IPS-20b (cell line): ENCODE results near the gene GAL3ST3.
A peak's percentile ranks its signal among the peaks of the same experiment; 100 is the strongest.

Experiments
- H3K27ac ChIP-seq: one replicate; pipeline ENCODE4 v1.5.1; 2013; ENCODE audit warnings: low read length
- H3K27me3 ChIP-seq: 2 replicates; pipeline ENCODE4 v1.6.1; 2013; ENCODE audit warnings: mild to moderate bottlenecking, low read length, inconsistent platforms; ENCODE audit not compliant: insufficient read depth
- H3K36me3 ChIP-seq: 2 replicates; pipeline ENCODE4 v1.6.1; 2013; ENCODE audit warnings: low read depth, mild to moderate bottlenecking, inconsistent platforms, low read length, moderate library complexity; ENCODE audit not compliant: insufficient read depth
- H3K4me1 ChIP-seq: 2 replicates; pipeline ENCODE4 v1.6.1; 2013; ENCODE audit warnings: mild to moderate bottlenecking, control low read depth, inconsistent platforms, low read length, moderate library complexity; ENCODE audit not compliant: insufficient read depth
- H3K4me3 ChIP-seq: 2 replicates; pipeline ENCODE4 v1.5.1; 2013; ENCODE audit warnings: mild to moderate bottlenecking, low read length, inconsistent platforms
- H3K9ac ChIP-seq: 2 replicates; pipeline ENCODE4 v1.6.1; 2013; ENCODE audit warnings: low read depth, mild to moderate bottlenecking, inconsistent platforms, low read length, moderate library complexity
- H3K9me3 ChIP-seq: 2 replicates; pipeline ENCODE4 v1.6.1; 2013; ENCODE audit warnings: mild to moderate bottlenecking, low read depth, low read length, inconsistent platforms; ENCODE audit not compliant: insufficient read depth

The GAL3ST3 gene

GRCh38 chr11:66051766-66052663, 3.1 kb upstream of the GAL3ST3 start, which contains the start of gene SF3B2:
Gene SF3B2, plus strand, starts transcription at chr11:66052364. Its CDS starts 21 bp downstream, at chr11:66052385.
- H3K9me3 ChIP-seq, result no peaks in the 10 kb centered on the region
- peak within 1 kb of the TSS; percentile 97 for H3K4me3 ChIP-seq
- H3K4me1 ChIP-seq, result peaks cover 17% of the 10 kb centered on the region
- peak within 1 kb of the TSS; percentile 91 for H3K27ac ChIP-seq
- H3K36me3 ChIP-seq, result peaks cover 28% of the 10 kb centered on the region
- peak within 1 kb of the TSS; percentile 97 for H3K9ac ChIP-seq
- no peaks in the 10 kb centered on the region for H3K27me3 ChIP-seq

- Histone ChIP-seq H3K4me1 (peaks cover 17% of the 10 kb centered on the region), H3K9me3 (no peaks in the 10 kb centered on the region), H3K9ac (peak overlapping the region; percentile 90; the same call in 1 of the 2 replicates), H3K27me3 (no peaks in the 10 kb centered on the region), H3K36me3 (peaks cover 22% of the 10 kb centered on the region), H3K27ac (peak overlapping the region; percentile 82), H3K4me3 (peak overlapping the region; percentile 97)
Observed at GRCh38 chr11:66051371-66051765, 2.4 kb upstream of the GAL3ST3 start.

GRCh38 chr11:66050581-66051231, 1.7 kb upstream of the GAL3ST3 start:
- Histone ChIP-seq H3K9me3 (no peaks in the 10 kb centered on the region), H3K27me3 (no peaks in the 10 kb centered on the region), H3K27ac (peak overlapping the region; percentile 82), H3K36me3 (peaks cover 15% of the 10 kb centered on the region), H3K9ac (peak overlapping the region; percentile 90; the same call in 1 of the 2 replicates), H3K4me1 (peaks cover 17% of the 10 kb centered on the region), H3K4me3 (peak overlapping the region; percentile 97)

GRCh38 chr11:66047541-66048365, 1.2 kb downstream of the GAL3ST3 start:
- H3K27ac ChIP-seq, result no peak overlapping the region
- H3K4me1 ChIP-seq, result peaks cover 14% of the 10 kb centered on the region
- H3K9me3 ChIP-seq, result no peaks in the 10 kb centered on the region
- peak overlapping the region; percentile 84; the same call in 1 of the 2 replicates for H3K4me3 ChIP-seq
- peaks cover 18% of the 10 kb centered on the region; the same call in 1 of the 2 replicates for H3K36me3 ChIP-seq
- no peaks in the 10 kb centered on the region for H3K27me3 ChIP-seq
- peak overlapping the region; percentile 79 for H3K9ac ChIP-seq

GRCh38 chr11:66046901-66047300, 2.1 kb downstream of the GAL3ST3 start:
- Histone ChIP-seq H3K9ac (no peak overlapping the region), H3K27me3 (no peaks in the 10 kb centered on the region), H3K27ac (no peak overlapping the region), H3K4me3 (no peak overlapping the region), H3K4me1 (peaks cover 14% of the 10 kb centered on the region), H3K36me3 (peaks cover 21% of the 10 kb centered on the region; the same call in 1 of the 2 replicates), H3K9me3 (no peaks in the 10 kb centered on the region)

GRCh38 chr11:66045177-66045639, 3.8 kb downstream of the GAL3ST3 start:
- H3K4me3 ChIP-seq, result no peak overlapping the region
- no peak overlapping the region for H3K27ac ChIP-seq
- H3K4me1 ChIP-seq, result peaks cover 4% of the 10 kb centered on the region; the same call in 1 of the 2 replicates
- peaks cover 30% of the 10 kb centered on the region; the same call in 1 of the 2 replicates for H3K36me3 ChIP-seq
- no peaks in the 10 kb centered on the region for H3K27me3 ChIP-seq
- H3K9me3 ChIP-seq, result no peaks in the 10 kb centered on the region
- H3K9ac ChIP-seq, result 0 out of 2 replicates have a peak overlapping the region, but pooled peaks have one; percentile 3

DNA sequence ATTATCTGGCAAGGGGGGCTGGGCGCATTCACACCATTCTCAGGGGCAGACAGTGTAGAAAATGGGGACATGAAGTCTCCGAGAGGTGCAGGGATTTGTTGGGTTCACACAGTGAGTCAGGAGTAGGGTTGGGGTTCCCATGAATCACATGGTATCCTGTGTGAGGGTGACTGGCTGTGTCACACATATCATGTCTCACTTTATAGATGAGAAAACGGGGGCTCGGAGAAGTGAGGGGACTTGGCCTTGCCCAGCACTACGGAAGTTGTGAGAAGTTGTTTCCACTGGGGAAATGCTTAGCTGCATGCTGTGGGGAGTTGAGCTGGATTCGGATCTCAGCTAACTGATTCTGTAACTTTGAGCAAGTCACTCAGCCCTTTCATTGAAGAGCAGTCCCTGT, 4.2 kb downstream of the GAL3ST3 start:
- Histone ChIP-seq H3K4me3 (no peak overlapping the region), H3K36me3 (peaks cover 30% of the 10 kb centered on the region; the same call in 1 of the 2 replicates)

DNA sequence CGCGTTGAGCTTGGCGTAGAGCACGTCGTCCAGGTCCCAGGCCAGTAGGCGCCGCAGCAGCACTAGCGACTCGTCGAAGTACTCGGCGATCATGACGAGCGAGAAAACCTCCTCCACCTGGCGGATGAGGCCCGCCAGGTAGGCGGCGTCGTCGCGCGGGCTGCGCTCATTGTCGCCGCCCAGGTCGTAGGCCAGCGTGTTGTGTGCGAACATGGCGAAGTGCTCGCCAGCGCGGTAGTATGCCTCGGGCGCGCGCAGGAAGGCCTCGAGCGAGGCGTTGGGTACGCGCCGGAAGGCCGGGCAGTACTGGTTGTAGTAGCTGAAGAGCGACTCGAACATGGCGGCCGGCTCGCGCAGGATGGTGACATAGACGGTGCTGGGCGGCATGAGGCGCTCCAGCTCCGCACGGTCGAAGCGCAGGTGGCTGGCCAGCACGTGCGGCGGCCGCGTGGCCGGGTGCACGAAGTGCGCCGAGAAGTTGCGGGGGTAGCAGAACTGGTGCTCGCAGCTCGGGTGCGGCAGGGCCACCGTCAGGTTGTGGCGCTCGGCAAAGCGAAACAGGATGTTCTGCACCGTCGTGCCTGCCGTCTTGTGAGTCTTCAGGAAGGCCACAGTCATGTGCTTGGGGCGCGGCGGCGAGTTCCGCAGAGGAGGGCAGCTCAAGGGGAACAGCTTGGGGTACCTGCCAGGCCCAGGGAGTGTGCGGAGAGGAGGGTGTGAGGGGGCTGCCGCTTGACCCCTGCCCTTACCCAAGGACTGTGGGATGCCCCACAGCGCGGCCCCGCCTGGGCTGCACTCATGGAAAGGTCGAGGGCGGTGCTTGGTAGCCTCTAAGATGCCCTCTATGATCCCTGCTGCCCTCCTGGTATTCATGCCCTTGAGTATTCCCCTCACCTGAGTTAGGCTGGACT, 5.7 kb downstream of the GAL3ST3 start:
- no peaks in the 10 kb centered on the region; the same call in 1 of the 2 replicates for H3K4me1 ChIP-seq
- no peaks in the 10 kb centered on the region for H3K27me3 ChIP-seq
- H3K4me3 ChIP-seq, result no peak overlapping the region
- peaks cover 30% of the 10 kb centered on the region; the same call in 1 of the 2 replicates for H3K36me3 ChIP-seq
- no peaks in the 10 kb centered on the region for H3K9me3 ChIP-seq
- H3K9ac ChIP-seq, result no peak overlapping the region
- no peak overlapping the region for H3K27ac ChIP-seq

More for the DNA sequence above, 4.2 kb downstream of the GAL3ST3 start:
- no peak overlapping the region for H3K27ac ChIP-seq
- no peak overlapping the region for H3K9ac ChIP-seq
- no peaks in the 10 kb centered on the region for H3K9me3 ChIP-seq
- H3K4me1 ChIP-seq, result peaks cover 4% of the 10 kb centered on the region; the same call in 1 of the 2 replicates
- H3K27me3 ChIP-seq, result no peaks in the 10 kb centered on the region

DNA sequence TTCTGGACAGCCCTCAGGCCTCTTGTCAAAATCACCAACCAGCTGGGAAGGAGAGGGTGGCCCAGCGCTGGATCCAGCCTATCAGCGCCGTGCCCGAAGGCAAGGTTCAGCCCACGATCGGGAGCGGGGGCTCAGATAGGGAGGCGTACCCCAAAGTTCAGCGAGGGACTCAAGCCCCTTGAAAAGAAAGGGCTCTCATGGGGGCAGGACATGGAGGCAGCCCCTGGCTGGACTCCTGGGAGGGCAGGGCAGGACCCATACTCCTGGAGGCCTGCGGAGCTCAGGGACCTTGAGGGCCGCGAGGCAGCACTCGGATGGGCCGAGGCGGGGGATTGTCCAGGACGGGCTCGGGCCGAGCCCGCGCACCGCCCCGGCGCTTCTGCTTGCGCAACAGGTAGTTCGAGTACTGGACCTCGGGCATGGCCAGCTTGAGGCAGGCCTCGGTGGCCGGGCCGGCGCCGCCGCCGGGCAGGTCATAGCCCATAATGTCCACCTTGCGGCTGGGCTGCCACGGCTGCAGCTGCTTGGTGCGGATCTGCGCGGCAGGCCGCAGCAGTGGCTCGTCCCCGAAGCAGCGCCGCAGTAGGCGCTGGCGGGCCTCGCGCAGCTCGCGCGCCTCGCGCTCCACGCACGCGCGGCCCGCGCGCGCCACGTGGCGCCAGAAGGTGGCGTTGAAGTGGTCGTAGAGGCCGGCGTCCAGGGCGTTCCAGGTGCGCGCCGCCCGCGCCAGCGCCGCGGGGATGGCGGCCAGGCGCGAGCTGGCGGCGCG, 6.5 kb downstream of the GAL3ST3 start:
- no peak overlapping the region for H3K9ac ChIP-seq
- H3K4me3 ChIP-seq, result no peak overlapping the region
- H3K27me3 ChIP-seq, result no peaks in the 10 kb centered on the region
- no peak overlapping the region for H3K27ac ChIP-seq
- H3K4me1 ChIP-seq, result no peaks in the 10 kb centered on the region
- H3K36me3 ChIP-seq, result peaks cover 30% of the 10 kb centered on the region; the same call in 1 of the 2 replicates
- H3K9me3 ChIP-seq, result no peaks in the 10 kb centered on the region

DNA sequence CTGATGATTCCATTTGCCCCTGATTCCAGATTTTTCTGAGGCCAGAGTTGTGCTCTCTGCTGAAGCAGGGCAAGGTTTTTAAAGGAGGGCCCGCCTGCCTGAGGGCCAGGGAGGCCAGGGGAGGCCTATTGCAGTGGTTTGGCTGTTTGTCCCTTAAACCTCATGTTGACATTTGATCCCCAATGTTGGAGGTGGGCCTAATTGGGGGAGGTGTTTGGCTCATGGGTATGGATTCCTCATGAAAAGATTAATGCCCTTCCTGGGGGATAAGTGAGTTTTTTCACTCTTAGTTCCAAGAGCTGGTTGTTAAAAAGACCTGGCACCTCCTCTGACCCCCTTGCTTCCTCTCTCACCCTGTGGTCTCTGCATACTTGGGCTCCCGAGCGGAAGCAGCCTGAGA, 9.2 kb downstream of the GAL3ST3 start:
- Histone ChIP-seq H3K36me3 (peaks cover 28% of the 10 kb centered on the region; the same call in 1 of the 2 replicates), H3K4me1 (no peaks in the 10 kb centered on the region), H3K27ac (no peak overlapping the region), H3K4me3 (no peak overlapping the region), H3K27me3 (no peaks in the 10 kb centered on the region), H3K9me3 (peaks cover 9% of the 10 kb centered on the region; the same call in 1 of the 2 replicates), H3K9ac (no peak overlapping the region)
